Activated T-cell treated with anti-CD3 and anti-CD28 coated beads, Interleukin-2, amount 50 U/mL, for 4 hours (primary cell): Measurements from ENCODE around the gene TMEM129. TPM values are rescaled to one million over a fixed set of nuclear protein-coding genes. Genes with fewer than 3 reads are reported as not detected.

Source experiments
- ATAC-seq, 2 donors: fragments of 200-7000 bp; cut with Tn5 transposase; one replicate each; pipeline ENCODE4 v1.10.0; 2021
- DNase-seq: peaks from one replicate; pipeline ENCODE4 v3.0.0-alpha.2; 2020
- H3K27me3 Mint-ChIP-seq: one replicate; pipeline ENCODE4 v1.8.0; 2021; ENCODE audit warnings: low read depth, mixed read lengths
- H3K36me3 Mint-ChIP-seq: one replicate; pipeline ENCODE4 v1.8.0; 2022; ENCODE audit warnings: mixed read lengths; ENCODE audit not compliant: insufficient read depth
- H3K4me1 Mint-ChIP-seq: one replicate; pipeline ENCODE4 v1.8.0; 2021; ENCODE audit warnings: low read depth, mixed read lengths
- H3K4me3 Mint-ChIP-seq: one replicate; pipeline ENCODE4 v1.8.0; 2021; ENCODE audit warnings: mild to moderate bottlenecking, moderate library complexity, mixed read lengths
- H3K9me3 Mint-ChIP-seq: one replicate; pipeline ENCODE4 v1.8.0; 2021; ENCODE audit warnings: mixed read lengths
- total RNA-seq, 3 donors: library from RNA; stranded (reverse); gene quantifications; one replicate each; pipeline ENCODE4 v1.2.1, GENCODE V29; 2021

TMEM129 gene, protein sequence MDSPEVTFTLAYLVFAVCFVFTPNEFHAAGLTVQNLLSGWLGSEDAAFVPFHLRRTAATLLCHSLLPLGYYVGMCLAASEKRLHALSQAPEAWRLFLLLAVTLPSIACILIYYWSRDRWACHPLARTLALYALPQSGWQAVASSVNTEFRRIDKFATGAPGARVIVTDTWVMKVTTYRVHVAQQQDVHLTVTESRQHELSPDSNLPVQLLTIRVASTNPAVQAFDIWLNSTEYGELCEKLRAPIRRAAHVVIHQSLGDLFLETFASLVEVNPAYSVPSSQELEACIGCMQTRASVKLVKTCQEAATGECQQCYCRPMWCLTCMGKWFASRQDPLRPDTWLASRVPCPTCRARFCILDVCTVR
- 10 to 100 TPM; 17.4 to 21.8 (median 17.6) TPM for total RNA-seq

DNA sequence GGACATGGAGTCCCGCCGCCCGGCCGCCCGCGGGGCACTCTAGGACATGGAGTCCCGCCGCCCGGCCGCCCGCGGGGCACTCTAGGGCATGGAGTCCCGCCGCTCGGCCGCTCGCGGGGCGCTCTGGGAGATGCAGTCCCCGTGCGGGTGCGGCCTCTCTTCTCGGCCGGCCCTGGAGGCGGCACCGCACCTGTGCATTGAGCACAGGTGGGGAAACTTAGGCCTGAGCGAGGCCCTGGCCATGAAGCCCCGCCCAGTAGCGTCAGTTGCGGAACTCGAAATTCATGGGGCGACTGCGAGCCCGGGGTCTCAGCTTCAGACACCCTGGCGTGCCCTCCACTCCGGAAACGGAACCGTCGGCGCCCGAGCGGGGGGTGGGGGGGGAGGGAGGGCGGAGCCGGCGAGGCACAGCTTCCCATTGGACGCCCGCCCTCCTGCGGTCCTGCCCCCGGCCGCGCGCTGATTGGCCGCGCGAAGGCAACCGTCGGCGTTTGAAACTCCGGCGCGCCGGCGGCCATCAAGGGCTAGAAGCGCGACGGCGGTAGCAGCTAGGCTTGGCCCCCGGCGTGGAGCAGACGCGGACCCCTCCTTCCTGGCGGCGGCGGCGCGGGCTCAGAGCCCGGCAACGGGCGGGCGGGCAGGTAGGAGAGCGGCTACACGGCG, at the start of gene TMEM129, which contains the start of gene TACC3:
TMEM129 (minus strand) TSS at position 321 of the 663 bp plus-strand sequence. CDS start 486 bp downstream, outside the sequence.
TACC3 (plus strand) TSS at position 519 of the 663 bp plus-strand sequence. CDS start 1,901 bp downstream, outside the sequence.
- no peaks in the 10 kb centered on the region for H3K9me3 Mint-ChIP-seq
- H3K36me3 Mint-ChIP-seq: no peaks in the 10 kb centered on the region
- peaks cover 56% of the 10 kb centered on the region for H3K4me1 Mint-ChIP-seq
- DNase-seq (peak; percentile 91), ATAC-seq (peak; percentile 81)
- peak within 1 kb of the TSS; percentile 91 for H3K4me3 Mint-ChIP-seq
- no peaks in the 10 kb centered on the region for H3K27me3 Mint-ChIP-seq

DNA sequence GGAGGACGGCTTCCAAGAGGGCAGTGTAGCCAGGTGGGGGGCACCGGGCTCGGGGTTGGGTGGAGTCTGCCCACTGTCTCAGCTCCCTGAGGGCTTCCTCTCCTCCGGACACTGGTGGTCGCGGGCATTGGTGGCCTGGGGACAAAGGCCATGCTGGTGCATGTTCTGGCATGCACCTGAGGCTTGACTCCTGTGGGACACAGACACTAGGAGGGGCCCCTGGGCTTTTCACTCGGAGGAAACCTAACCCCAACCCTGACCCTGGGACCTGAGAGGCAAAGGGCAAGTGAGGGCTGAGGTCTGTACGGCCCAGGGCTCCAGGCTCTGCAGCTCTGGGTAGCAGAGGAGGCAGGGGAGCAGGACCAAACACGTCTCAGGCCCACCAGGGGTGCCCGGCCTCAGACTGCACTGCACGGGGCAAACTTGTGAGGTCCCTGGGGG, 49.7 kb upstream of the TMEM129 start:
- Mint-ChIP-seq H3K36me3 (no peaks in the 10 kb centered on the region), H3K4me3 (no peak overlapping the region), H3K27me3 (peaks cover 9% of the 10 kb centered on the region), H3K4me1 (peaks cover 2% of the 10 kb centered on the region), H3K9me3 (no peaks in the 10 kb centered on the region)
- ATAC-seq: no peak
- no peak for DNase-seq

DNA sequence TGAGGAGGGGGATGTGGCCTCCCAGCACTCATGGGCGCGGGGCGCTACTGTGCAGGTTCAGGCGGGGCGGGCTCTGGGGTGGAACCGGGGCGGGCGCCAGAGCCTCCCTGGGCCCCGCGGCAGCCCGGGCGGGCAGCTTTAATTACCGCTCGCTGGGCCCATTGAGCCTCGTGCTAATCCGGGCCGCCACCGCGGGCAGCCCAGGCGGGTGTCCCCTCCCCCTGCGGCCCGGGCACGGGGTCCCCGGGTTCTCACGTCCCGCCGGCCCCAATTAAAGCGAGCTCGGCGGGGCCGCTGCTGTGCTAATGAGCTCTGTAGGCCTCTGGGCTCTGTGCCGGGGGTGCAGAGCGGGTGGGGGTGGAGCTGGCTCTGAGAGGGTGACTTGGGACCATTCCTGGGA, 49.1 kb upstream of the TMEM129 start:
- ATAC-seq (no peak), DNase-seq (no peak)
- H3K36me3 Mint-ChIP-seq: no peaks in the 10 kb centered on the region
- H3K9me3 Mint-ChIP-seq: no peaks in the 10 kb centered on the region
- H3K27me3 Mint-ChIP-seq: peaks cover 13% of the 10 kb centered on the region
- peaks cover 2% of the 10 kb centered on the region for H3K4me1 Mint-ChIP-seq
- H3K4me3 Mint-ChIP-seq: no peak overlapping the region

- ATAC-seq: no peak
These were observed 48.6 kb upstream of the TMEM129 start for GRCh38 chr4:1769692-1770091.

DNA sequence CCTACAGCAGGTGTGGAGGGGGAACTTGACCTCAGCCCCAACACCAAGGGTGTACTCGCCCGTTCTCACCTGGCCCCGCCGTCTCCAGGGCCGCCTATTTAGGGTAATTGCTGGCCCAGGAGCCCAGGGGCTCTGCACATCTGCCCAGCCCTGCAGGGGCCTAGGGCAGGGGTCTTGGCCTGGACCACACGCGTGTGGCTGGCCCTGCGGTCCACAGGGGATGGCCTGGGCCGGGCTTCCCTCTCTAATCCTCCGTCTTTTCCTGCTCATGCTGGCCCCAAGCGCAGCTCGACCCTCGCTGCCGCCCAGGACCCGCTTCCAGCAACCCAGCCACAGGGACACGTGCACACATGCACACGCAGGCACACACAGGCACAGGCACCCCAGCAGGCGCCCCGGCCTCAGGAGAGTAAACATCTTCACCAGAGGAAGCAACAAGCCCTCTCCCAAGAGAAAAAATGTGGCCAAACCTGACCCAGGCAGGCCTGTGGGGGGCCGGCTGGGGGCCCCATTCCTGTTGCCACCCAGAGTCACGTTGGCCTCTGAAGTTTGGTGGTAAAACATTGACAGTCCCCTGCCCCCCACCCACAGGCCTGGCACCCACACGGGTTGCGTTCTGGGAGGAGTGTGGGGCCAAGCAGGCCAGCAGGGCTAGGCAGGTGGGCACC, 47.4 kb upstream of the TMEM129 start:
- Mint-ChIP-seq H3K4me3 (peak overlapping the region; percentile 65), H3K36me3 (no peaks in the 10 kb centered on the region), H3K27me3 (peaks cover 24% of the 10 kb centered on the region), H3K4me1 (peaks cover 2% of the 10 kb centered on the region), H3K9me3 (no peaks in the 10 kb centered on the region)
- DNase-seq (no peak), ATAC-seq (no peak)

More at GRCh38 chr4:1769692-1770091, 48.6 kb upstream of the TMEM129 start:
- no peak overlapping the region for H3K4me3 Mint-ChIP-seq
- H3K36me3 Mint-ChIP-seq: no peaks in the 10 kb centered on the region
- H3K27me3 Mint-ChIP-seq: peaks cover 18% of the 10 kb centered on the region
- DNase-seq: no peak
- peaks cover 2% of the 10 kb centered on the region for H3K4me1 Mint-ChIP-seq
- H3K9me3 Mint-ChIP-seq: no peaks in the 10 kb centered on the region

DNA sequence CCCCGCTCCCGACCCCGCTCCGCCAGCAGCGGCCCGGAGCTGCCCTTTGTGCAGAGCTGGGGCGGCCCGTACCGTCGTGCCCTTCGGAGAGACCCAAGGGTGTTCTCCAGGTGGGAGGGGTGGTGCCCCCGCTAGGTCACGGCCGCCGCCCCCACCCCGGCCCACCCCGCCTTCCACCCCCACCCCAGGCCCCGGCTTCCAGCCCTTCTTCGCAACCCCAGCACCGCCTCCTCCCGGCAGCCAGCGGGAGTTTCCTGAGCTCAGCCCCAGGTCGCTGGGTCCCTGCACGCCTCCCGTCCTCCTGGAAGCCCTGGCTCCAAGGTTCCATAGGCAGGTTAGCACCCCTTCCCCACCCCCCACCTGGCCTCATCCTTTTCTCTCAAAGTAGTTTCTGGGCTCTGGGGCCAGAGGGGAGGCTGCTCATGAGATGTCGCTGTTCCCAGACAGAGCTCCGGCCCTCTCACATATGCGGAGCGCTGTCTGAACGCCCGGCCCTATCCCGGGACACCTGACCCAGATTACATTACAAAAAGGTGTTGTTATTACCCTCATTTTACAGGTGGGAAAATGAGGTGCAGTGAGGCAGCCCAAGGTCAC, 46.7 kb upstream of the TMEM129 start:
- Mint-ChIP-seq H3K27me3 (peaks cover 27% of the 10 kb centered on the region), H3K36me3 (no peaks in the 10 kb centered on the region), H3K9me3 (no peaks in the 10 kb centered on the region), H3K4me3 (peak overlapping the region; percentile 56), H3K4me1 (peaks cover 2% of the 10 kb centered on the region)
- peak; percentile 18 for DNase-seq
- peak; percentile 41 to 54 for ATAC-seq

- H3K9me3 Mint-ChIP-seq: no peaks in the 10 kb centered on the region
- H3K4me3 Mint-ChIP-seq: no peak overlapping the region
- peaks cover 29% of the 10 kb centered on the region for H3K27me3 Mint-ChIP-seq
- H3K4me1 Mint-ChIP-seq: peaks cover 2% of the 10 kb centered on the region
- ATAC-seq: peak; percentile 14 to 20
- no peak for DNase-seq
- H3K36me3 Mint-ChIP-seq: no peaks in the 10 kb centered on the region
These were observed 46.1 kb upstream of the TMEM129 start for GRCh38 chr4:1767061-1767769.

- Mint-ChIP-seq H3K4me1 (no peaks in the 10 kb centered on the region), H3K27me3 (peaks cover 27% of the 10 kb centered on the region), H3K9me3 (no peaks in the 10 kb centered on the region), H3K4me3 (no peak overlapping the region), H3K36me3 (no peaks in the 10 kb centered on the region)
- ATAC-seq: no peak
- no peak for DNase-seq
These were observed 45.3 kb upstream of the TMEM129 start for GRCh38 chr4:1766106-1767060.

DNA sequence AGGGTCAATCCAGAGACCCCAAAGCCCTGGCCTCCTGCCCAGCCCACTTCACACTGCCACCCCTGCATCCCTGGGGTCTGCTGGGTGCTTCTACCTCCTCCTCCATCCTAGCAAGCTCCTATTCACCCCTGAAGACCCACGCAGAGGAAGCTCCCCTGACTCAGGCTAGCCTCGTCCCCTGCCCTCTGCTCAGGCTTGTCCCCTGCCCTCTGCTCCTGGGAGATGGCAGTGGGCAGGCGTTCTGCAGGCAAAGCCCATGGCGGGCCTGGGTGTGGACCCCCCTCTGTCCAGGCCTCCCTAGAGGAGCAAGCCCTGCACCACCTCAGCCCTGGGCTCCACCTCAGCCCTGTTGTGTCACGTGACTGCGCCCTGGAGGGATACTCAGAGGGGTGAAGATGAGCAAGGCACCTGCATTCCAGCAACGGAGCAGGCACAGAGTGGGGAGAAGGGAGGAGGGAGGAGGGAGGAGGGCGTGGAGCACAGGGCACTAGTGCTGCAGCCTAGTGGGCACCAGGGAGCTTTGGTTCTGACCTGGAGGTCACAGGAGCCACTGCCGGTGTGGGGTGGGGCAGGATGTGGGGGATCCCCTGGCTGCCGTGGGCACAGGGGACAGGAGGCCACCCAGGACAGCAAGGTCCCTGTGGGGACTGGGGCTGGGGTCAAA, 44.4 kb upstream of the TMEM129 start:
- H3K27me3 Mint-ChIP-seq: peaks cover 27% of the 10 kb centered on the region
- ATAC-seq (no peak), DNase-seq (no peak)
- no peaks in the 10 kb centered on the region for H3K4me1 Mint-ChIP-seq
- no peaks in the 10 kb centered on the region for H3K9me3 Mint-ChIP-seq
- no peak overlapping the region for H3K4me3 Mint-ChIP-seq
- no peaks in the 10 kb centered on the region for H3K36me3 Mint-ChIP-seq

DNA sequence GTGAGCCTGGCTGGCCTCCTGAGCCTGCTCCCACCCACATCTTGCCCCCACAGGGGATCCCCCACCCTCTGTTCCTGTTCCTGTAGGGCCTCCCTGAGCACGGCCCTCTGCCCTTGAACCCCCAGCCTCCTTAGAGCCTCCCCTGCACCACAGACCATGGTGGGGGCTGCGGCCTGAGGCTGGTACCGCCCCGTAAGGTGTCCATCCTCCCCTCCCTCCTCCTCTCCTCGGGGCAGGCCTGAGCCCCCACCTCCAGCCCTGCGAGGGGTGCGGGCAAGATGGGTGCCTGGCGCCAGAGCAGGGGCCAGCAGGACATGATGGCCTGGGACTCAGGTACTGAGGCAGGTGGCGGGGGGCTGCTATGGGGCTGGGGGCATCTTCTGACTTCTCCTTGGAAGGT, 43.5 kb upstream of the TMEM129 start:
- ATAC-seq: no peak
- Mint-ChIP-seq H3K27me3 (peaks cover 27% of the 10 kb centered on the region), H3K4me1 (peaks cover 2% of the 10 kb centered on the region), H3K4me3 (no peak overlapping the region), H3K9me3 (no peaks in the 10 kb centered on the region), H3K36me3 (no peaks in the 10 kb centered on the region)
- DNase-seq: no peak

DNA sequence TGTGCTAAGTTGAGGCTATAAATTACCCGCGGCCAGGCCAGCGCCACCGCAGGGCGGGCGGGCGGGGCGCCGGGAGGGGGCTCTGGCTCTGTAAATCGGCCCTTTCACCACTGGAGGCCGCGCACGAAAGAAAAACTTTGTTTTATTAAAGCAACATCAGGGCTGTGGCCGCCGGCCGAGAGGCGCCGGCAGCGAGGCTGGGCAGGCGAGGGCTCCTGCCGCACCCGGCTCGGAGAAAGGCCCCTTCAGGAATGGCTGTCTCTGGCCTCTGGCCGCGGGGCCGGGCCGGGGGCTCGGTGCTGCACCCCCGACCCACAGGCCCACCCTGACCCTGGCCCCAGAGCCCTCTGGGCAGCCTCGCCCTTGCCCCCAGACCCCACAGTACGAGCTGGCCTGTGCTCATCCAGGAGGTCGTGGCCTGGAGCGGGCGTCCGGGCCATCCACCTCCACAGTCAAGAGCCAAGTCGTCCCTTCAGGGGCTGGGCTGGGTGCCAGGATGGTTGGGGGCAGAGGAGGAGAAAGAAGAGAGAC, 42.5 kb upstream of the TMEM129 start:
- H3K36me3 Mint-ChIP-seq: no peaks in the 10 kb centered on the region
- H3K4me3 Mint-ChIP-seq: no peak overlapping the region
- H3K4me1 Mint-ChIP-seq: peaks cover 2% of the 10 kb centered on the region
- no peaks in the 10 kb centered on the region for H3K9me3 Mint-ChIP-seq
- peaks cover 25% of the 10 kb centered on the region for H3K27me3 Mint-ChIP-seq
- no peak for ATAC-seq
- no peak for DNase-seq

DNA sequence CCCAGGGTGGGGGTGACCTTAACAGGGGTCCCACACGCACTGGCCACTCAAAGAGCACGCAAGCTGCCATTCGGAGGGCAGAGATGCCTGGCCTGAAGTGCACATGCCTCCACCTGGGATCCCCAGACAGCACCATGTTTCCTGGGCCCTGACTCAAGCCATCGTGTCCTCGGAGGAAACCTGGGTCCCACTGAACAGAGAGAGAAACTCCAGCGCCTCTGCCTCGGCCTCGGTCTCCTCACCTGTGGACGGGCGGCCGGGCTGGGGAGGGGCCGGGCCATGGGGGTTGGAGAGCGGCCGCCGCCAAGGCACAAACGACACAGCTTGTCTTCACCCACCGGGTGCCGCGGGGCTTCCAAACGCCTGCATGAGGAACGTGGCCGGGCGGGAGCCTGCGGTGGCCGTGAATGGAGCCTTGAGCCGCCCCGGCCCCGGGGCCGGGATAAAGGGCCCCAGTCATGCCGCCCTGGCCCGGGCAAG, 42.0 kb upstream of the TMEM129 start:
- Mint-ChIP-seq H3K27me3 (peaks cover 23% of the 10 kb centered on the region), H3K9me3 (no peaks in the 10 kb centered on the region), H3K4me1 (peaks cover 2% of the 10 kb centered on the region), H3K36me3 (no peaks in the 10 kb centered on the region), H3K4me3 (no peak overlapping the region)
- DNase-seq (no peak), ATAC-seq (no peak)
